ENCODE data around the gene HELZ2.
"Not testable (repeated sequence)": the region's sequence is repeated elsewhere in the genome, so short reads cannot be mapped to it uniquely, and the experiment has no call there.

Gene HELZ2

DNA sequence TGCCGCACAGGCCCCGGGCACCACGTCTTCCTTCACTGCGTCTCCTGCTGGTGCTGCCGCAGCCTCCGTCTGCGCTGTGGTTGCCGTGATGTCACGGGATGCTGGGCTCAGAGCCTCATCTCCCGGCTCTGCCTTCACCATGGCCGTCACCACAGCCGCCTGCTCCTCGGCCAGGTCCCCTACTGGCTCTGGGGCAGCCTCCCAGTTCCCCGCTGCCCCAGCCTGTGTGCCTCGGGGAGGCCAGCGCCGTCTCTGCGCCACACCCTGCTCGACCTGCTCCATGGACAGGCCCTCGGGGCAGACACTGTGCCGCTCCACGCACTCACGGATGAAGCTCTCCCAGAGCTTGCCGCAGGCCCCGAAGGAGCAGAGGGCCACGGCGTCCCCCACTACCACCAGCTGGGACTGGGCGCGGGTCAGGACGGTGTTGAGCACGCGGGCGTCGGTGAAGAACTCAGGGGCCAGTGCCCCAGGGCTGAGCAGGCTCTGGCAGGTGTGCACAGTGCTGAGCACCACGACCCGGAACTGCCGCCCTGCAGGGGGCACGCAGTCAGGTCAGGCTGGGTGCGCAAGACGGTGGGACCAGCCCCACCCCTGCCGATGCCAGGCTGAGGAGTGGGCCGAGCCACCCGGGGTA, 8.2 kb downstream of the HELZ2 start:
- DNase-seq (ENCODE audit: low spot score): no peak

DNA sequence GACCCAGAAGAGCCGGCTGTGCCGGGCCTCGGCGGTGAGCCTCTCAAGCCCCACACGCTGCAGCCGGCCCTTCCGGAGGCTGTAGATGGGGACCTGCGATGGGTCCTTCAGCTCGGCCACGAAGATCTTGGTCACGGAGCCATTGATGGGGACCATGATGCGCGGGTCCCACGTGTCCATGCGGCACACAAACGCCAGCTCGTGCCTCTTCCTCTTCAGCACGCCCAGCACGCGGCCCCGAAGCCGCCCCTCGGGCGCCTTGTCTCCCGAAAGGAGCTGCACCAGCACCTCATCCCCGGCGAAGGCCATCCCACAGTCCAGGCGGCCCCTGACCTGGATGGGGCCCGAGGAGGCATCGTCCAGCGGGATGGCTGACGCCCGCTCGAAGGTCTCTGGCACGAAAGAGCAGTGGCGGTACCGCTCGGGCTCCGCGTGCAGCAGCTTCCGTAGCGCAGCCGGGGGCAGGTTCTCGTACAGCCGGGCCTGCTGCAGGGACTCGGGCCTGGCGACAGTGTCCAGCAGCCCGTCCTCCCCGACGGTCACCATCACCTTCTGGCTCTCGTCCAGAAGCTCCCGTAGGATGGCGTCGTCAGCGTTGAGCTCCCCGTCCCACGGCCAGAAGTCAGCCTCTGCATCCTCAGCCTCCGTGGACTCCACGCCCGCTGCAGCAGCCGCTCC, 8.9 kb downstream of the HELZ2 start:
- no peak for DNase-seq (ENCODE audit: low spot score)

DNA sequence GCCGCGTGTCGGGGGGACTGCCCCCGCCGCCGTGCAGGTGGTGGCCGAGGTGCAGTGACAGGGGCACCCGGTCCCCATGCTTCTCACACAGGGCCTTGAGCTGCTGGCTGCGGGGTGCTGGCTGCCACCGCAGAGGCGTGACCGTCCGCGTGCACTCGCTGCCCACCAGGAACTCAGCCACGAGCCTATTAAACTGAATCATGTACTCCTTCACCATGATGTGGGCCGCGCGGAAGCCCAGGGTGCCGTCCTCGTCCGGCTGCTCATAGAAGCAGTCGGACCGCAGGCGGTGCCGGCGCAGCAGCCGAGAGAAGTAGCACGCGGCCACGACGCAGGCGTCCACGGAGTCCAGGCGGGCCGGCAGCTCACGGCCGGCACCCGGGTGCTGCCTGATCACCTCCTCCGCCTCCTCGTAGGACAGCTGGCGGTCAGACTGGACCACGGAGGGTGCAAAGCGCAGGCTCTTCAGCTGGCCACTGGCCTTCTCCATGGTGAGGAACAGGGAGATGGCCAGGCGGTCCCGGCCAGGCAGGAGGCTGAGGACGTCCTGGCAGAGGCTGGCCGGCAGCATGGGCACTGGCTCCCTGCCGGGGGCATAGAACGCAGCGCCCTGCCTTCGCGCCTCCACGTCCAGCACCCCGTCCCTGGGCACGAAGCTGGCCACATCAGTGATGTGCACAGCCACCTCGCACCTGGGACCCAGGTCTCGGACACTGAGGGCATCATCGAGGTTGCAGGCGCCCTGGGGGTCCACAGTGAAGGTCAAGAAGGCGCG, 9.8 kb downstream of the HELZ2 start:
- no peak for DNase-seq (ENCODE audit: low spot score)

DNA sequence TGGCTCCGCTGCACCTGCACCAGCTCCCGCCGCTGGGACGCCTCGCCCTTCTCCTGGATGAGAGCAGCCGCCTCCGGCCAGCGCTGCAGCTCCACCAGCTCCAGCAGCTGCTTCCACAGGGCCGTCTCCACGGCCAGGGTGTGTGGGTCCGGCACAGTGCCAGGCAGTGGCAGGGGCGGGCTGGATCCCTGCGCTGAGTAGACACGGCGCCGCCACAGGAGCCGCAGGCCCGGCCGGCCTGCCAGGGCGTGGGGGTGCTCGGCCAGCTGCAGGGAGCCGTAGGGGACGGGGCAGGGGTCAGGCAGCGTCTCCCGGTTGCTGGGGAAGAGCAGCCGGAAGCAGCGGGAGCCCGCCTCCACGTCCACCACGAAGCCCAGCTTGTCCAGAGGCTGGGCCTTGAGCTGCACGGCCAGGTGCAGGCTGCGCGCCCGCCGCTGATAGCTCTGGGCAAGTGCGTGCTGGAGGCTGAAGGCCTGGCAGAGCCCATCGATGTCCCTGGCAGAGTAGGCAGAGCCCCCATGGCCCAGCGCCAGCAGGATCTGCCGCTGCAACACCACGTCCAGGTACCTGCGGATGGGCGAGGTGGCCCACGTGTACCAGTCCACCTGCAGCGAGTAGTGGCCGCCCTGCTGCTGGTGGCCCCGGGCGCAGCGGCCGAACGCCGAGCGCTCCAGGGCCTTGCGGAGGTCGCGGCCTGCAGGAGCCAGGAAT, 10.7 kb downstream of the HELZ2 start:
- DNase-seq (ENCODE audit: low spot score): no peak

DNA sequence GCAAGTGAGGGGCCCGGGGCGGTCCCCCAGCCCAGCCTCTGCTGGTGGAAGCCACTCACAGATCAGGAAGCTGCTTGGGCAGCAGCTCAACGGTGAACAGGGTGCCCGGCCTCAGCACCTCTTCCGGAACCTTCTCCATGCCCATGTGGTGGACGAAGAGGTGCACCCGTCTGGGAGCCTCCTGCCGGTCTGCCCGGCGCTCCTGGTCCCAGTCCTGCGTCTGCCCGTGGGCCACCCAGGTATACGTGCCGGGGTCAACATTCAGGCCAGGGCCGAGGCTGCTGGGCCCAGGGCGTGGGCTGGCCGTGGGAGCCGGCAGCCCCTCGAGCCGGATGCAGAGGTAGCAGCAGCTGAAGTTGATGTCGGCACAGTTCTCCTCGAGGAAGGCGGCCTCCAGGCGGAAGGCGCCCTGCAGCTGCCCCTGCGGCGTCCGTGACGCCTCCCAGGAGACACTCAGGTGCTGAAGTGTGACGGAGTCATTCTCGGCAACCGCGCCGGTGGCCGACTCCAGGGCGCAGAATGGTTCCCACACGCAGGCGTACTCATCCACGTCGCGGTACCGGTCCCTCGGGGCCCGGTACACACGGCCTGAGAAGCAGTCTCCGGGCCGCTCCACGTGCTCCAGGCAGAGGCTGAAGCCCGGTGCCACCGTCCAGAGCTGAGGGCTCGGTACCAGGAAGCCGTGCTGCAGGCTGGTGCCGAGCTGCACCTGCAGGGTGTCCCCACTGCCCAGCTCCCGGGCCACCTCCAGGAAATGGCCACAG, 11.4 kb downstream of the HELZ2 start:
- DNase-seq (ENCODE audit: low spot score): no peak

DNA sequence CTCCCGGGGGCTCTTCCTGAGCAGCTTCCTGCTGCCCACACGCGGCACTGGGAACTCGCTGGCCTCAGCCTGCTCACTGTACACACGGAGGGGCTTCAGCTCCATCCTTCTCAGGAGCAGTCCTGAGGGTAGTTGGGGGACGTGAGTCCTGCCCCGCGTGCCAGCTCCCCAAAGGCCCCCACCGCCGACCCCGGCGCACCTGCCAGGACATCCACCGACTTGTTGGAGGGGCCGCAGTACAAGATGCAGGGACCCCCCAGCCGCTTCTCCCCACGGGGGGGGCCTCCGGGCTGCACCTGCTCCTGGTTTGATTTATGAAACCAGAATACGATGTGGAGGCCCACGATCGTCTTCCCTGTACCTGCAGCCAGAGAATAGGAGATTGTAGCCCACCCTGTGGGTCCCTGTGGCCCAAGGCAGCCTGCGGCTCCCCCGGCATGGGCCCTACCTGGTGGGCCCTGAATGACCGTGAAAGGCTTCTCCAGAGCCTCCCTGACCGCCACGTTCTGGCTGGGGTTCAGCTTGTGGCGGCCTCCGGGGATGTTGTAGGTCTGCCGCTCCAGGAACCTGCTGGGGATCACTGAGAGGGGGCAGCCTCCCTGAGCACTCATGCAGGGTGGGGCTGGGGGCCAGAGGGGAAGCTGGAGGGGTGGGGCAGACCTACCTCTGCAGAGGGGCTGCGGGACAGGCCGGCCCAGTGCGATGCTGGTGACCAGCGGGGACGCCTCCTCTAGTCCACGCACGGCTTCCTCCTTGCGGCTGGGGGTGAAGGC, 12.2 kb downstream of the HELZ2 start:
- no peak for DNase-seq (ENCODE audit: low spot score)

DNA sequence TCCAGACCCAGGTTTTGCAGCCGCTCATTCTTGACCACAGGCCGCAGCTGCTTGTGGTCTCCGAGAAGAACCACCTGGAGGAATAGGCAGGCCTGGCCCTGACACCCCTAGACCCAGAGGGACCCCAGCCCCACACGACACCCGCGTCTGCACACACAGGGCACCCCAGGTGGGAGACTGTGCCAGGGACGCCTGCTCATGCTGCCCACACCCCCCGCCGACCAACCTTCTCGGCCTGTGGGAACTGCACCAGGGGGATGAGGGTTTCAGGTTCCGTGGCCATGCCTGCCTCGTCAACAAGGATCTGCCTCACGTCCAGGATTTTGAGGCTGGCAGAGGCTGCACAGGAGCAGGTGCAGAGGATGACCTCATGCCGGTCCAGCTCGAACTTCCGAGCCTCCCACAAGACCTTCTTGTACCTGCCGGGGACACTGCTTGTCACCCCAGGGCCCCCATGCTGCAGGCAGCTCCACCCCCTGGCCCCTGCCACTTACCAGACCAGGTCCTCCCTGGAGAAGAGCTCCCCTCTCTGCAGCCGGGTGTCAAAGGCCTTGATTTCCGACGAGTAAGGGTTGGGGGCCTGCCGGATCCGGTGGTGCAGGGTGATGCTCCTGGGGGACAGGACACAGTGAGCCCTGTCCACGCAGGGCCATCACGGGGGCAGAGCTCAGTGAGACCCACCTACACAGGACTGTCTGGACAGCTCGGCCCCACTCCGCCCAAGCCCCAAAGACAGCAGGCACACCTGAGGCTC, 13.0 kb downstream of the HELZ2 start:
- DNase-seq (ENCODE audit: low spot score): no peak

DNA sequence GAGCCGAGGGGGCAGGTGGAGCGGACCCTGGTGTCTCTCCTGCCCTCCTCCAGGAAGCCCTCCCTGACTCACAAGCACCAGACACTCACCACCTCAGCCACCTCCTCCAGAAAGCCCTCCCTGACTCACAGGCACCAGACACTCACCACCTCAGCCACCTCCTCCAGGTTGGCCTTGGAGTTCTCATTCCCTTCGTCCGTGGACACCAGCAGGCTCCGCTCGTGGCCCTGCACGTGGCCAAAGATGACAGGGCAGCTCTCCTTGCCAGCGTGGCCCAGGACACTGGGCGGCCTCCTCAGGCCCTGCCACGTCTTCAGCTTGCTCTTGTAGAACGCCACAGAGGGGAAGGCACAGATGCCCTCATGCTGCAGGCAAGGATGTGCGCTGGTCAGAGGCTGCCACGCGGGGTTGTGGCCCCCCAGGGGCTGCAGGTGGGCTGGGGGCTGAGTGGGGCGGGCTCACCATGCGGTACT, 13.7 kb downstream of the HELZ2 start:
- no peak for DNase-seq (ENCODE audit: low spot score)

DNA sequence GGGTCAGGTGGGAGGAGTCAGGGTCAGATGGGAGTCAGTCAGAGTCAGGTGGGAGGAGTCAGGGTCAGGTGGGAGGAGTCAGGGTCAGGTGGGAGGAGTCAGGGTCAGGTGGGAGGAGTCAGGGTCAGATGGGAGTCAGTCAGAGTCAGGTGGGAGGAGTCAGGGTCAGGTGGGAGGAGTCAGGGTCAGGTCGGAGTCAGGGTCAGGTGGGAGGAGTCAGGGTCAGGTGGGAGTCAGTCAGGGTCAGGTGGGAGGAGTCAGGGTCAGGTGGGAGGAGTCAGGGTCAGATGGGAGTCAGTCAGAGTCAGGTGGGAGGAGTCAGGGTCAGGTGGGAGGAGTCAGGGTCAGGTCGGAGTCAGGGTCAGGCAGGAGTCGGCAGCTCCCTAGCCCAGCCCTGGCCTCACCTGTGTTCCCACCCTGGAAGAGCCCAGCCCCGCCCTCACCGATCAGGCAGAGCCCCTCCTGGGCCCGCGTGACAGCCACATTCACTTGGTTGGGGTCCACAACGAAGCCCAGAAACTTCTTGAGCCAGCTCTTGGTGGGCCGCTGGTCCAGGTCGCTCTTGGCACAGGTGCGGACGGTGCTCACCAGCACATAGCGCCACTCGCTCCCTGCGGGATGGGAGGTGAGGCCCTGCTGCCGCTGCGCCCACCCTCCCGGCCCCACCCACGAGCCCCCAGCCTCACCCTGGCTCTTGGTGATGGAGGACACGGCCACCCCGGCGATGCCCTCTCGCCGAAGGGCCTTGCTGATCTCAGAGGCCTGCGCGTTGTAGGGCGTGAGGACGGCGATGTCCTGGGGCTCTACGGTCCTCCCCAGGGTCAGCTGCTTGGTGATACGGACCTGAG, 14.3 kb downstream of the HELZ2 start:
- not testable (repeated sequence) for DNase-seq (ENCODE audit: low spot score)

DNA sequence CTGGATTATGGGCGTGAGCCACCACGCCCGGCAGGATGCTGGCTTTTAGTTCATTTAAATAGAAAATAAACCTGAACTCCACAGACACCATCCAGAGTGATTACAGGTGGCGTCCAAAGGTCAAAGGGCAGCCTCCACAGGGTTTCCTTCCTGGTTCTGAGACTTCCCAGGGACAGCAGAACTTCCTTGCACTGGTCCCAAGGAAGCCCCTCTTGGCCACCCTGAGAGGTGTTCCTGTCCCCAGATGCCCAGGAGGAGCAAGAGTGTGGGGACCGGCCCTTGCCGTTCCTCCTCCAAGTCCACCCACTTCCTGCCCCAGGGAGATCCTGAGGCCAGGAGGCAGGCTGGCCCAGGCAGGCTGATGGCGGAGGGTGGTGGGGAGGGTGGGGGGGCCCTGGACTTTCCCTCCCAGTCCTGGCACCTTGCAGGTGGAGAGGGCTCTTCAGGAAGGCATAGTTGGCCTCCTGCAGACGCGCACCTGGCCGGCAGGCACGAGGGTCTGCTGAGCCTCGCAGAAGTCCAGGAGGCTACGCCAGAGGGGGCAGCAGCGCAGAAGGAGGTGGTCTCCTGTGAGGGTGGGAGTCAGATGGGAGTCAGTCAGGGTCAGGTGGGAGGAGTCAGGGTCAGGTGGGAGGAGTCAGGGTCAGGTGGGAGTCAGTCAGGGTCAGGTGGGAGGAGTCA, 15.1 kb downstream of the HELZ2 start:
- DNase-seq (ENCODE audit: low spot score): no peak

DNA sequence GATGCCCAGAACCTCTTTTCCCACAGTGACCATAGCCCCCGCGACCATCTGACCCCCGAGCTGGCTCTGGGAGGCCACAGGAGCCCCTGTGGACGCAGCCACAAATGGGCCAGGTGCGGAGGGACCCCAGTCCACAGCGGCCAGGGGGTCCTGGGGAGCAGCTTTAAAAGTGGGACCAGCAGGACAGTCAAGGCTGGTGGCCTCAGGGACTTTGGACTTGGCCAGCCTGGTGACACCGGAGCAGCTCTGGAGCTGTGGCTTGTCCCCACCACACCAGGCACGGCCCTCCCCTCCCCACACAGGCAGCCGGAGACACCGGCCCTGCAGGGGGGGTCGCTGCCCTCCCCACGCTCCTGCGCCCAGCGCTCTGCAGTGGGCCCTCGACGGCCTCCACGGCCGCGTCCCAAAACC, 16.6 kb downstream of the HELZ2 start:
- DNase-seq (ENCODE audit: low spot score): no peak

DNA sequence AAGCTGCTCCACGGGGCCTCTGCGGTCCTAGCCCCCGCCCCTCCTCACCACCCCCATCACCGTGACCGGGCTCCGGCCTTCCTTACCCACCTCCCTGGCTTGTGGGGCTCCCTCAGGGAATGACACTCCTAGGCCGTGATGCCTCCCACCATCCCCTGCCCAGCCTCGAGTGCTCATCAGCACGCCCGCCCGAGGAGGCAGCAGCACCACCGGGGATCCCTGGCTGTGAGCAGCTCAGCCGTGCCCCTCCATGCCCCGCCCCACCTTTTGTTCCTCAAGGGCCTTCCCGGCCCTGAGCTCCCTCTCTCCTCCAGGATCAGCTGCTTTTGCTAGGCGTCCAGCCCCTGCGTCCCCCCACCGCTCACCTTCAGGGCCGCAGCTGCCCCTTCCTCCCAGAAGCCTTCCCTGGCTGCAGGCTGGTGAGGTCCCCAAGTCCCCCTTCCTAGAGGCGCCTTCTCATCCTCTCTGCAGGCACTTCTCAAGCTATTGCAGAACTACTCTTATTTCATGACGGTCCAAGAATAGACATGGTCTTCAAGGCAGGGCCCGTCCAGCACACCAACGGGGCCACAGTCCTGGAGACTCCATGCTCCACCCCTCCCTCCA, 17.1 kb downstream of the HELZ2 start:
- DNase-seq (ENCODE audit: low spot score): no peak

DNA sequence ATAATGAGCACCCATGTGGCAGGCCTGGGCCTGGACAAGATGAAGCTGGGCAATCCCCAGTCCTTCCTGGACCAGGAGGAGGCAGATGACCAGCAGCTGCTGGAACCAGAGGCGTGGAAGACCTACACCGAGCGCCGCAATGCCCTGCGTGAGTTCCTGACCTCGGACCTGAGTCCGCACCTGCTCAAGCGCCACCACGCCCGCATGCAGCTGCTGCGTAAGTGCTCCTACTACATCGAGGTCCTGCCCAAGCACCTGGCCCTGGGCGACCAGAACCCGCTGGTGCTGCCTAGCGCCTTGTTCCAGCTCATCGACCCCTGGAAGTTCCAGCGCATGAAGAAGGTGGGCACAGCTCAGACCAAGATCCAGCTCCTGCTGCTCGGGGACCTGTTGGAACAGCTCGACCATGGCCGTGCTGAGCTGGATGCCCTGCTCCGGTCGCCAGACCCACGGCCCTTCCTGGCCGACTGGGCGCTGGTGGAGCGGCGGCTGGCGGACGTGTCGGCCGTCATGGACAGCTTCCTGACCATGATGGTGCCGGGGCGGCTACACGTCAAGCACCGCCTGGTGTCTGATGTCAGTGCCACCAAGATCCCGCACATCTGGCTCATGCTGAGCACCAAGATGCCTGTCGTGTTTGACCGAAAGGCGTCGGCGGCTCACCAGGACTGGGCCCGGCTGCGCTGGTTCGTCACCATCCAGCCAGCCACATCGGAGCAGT, 18.2 kb downstream of the HELZ2 start:
- no peak for DNase-seq (ENCODE audit: low spot score)

DNA sequence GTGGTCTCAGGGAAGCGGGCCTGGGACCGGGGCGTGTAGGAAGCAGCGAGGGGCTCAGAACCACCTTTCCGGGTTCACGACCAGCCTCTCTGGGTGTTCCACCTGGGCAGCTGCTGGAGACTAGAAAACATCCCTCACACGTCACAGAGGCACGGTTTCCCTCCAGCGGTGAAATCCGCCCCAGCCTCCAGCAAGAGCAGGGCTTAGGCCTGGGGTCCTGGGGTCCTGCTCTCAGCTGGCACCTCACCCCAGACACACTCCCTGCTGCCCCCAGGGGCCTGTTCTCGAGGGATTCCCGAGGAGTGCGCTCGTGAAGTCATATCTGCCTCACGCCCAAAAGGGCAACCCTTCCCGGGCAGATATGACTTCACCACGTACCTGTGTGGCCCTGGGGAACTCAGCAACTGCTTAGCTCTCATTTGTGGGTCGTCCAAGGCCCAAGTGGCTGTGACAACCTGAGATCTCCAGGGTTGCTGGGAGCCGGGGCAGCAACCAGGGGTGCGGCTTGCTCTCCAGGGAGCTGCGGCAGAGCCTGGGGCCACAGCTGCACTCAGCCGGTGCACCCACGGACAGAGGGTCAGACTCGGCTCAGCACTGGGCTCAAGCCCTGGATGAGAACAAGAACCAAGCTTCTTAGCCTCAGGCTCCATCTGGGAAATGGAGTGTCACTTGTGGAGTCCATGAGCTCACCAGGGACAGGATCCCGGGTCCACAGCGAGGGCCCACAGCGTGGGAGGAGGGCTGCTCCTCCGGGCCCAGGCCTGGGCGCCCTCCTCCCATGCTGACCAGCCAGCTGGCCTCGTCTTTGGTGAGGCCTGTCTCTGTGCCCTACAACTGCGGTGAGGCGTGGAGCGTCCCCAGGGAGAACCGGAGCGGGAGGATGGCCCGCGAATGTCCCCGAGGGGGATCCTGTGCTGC, 19.4 kb downstream of the HELZ2 start:
- no peak for DNase-seq (ENCODE audit: low spot score)

DNA sequence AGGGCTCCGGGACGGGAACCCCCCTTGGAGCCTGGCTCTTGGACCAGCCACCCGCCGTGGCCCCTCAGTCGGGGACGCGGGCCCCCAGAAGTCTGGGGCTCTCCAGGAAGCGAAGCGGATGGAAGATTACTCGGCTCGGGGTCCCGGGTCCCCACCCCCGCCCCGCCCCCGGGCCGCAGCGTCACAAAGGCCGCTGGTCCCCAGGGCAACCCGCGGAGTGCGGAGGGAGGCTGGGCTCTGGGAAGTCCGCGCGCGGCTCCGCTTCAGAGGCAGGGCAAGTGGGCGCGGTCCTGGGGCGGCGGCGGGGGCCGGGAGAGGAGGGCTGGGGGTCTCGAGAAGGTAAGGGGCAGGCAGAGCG, 20.1 kb downstream of the HELZ2 start, which contains the start of gene FNDC11:
Gene FNDC11, plus strand, starts transcription at position 227 of the 358 bp plus-strand sequence. CDS start 1,505 bp downstream, outside the sequence.
- DNase-seq (ENCODE audit: low spot score): no peak

DNA sequence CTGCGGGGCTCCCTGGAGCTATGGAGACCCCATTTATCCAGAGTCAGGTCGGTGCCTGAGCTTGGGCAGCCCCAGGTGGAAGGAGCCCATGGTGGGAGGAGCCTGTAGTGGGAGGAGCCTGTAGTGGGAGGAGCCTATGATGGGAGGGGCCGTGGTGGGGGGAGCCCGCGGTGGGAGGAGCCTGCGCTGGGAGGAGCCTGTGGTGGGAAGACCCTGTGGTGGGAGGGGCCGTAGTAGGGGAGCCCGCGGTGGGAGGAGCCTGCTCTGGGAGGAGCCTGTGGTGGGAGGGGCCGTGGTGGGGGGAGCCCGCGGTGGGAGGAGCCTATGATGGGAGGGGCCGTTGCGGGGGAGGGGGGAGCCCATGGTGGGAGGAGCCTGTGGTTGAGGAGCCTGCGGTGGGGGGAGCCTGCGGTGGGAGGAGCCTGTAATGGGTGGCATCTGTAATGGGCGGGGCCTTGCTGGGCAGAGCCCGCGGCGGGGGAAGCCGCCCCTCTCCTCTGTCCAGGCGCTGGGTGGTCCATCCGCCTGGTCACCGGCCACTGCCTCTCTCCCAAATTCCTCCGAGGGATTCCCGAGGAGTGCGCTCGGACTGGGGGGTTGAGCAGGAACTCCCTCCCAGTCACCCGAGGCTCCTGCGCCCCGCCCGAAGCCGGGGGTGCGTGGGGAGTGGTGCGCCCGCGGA, 20.6 kb downstream of the HELZ2 start:
- no peak for DNase-seq (ENCODE audit: low spot score)

All from Ammon's horn (tissue), 1 donor.